Activated T-helper 17 cell treated with anti-CD3 and anti-CD28 coated beads, Interleukin-2, amount 50 U/mL, for 72 hours (primary cell): ENCODE measurements around the gene TSLP. TPM values are rescaled to one million over a fixed set of nuclear protein-coding genes. Genes with fewer than 3 reads are reported as not detected.

Source experiments
- ATAC-seq: fragments of 150-1000 bp; cut with Tn5 transposase; replicated peaks from 2 replicates; pipeline ENCODE4 v1.10.0; 2021; ENCODE audit warnings: mild to moderate bottlenecking, moderate library complexity
- H3K27ac Mint-ChIP-seq: one replicate; pipeline ENCODE4 v1.8.0; 2022; ENCODE audit warnings: mixed read lengths
- H3K27me3 Mint-ChIP-seq: one replicate; pipeline ENCODE4 v1.8.0; 2022; ENCODE audit warnings: mixed read lengths
- H3K36me3 Mint-ChIP-seq: one replicate; pipeline ENCODE4 v1.8.0; 2022; ENCODE audit warnings: low read depth, mild to moderate bottlenecking, mixed read lengths
- H3K4me1 Mint-ChIP-seq: one replicate; pipeline ENCODE4 v1.8.0; 2022; ENCODE audit warnings: mixed read lengths
- H3K4me3 Mint-ChIP-seq: one replicate; pipeline ENCODE4 v1.8.0; 2022; ENCODE audit warnings: mild to moderate bottlenecking, mixed read lengths
- H3K9me3 Mint-ChIP-seq: one replicate; pipeline ENCODE4 v1.8.0; 2022; ENCODE audit warnings: mixed read lengths
- total RNA-seq, 2 donors: library from RNA; stranded (reverse); gene quantifications; one replicate each; pipeline ENCODE4 v1.2.3, GENCODE V29; 2022

TSLP gene
- total RNA-seq, 2 donors from 2014 or later, result 0.13 to 0.24 TPM

GRCh38 chr5:111116550-111116949 is 45.0 kb downstream of the TSLP start:
- H3K27me3 Mint-ChIP-seq, result no peaks in the 10 kb centered on the region
- peaks cover 98% of the 10 kb centered on the region for H3K36me3 Mint-ChIP-seq

GRCh38 chr5:111117136-111117535 is 45.6 kb downstream of the TSLP start:
- Mint-ChIP-seq H3K27me3 (no peaks in the 10 kb centered on the region), H3K4me3 (no peak overlapping the region), H3K36me3 (peaks cover 98% of the 10 kb centered on the region), H3K9me3 (no peaks in the 10 kb centered on the region), H3K27ac (no peak overlapping the region), H3K4me1 (peaks cover 4% of the 10 kb centered on the region)
- no peak for ATAC-seq

More at GRCh38 chr5:111116550-111116949, 45.0 kb downstream of the TSLP start:
- no peak overlapping the region for H3K4me3 Mint-ChIP-seq
- H3K9me3 Mint-ChIP-seq, result no peaks in the 10 kb centered on the region
- H3K27ac Mint-ChIP-seq, result no peak overlapping the region
- peaks cover 4% of the 10 kb centered on the region for H3K4me1 Mint-ChIP-seq
- no peak for ATAC-seq

GRCh38 chr5:111119221-111119620 is 47.7 kb downstream of the TSLP start:
- H3K36me3 Mint-ChIP-seq, result peaks cover 99% of the 10 kb centered on the region
- no peaks in the 10 kb centered on the region for H3K9me3 Mint-ChIP-seq
- no peak overlapping the region for H3K27ac Mint-ChIP-seq
- H3K4me3 Mint-ChIP-seq, result no peak overlapping the region
- ATAC-seq, result no peak
- peaks cover 4% of the 10 kb centered on the region for H3K4me1 Mint-ChIP-seq
- H3K27me3 Mint-ChIP-seq, result no peaks in the 10 kb centered on the region

GRCh38 chr5:111119856-111120255 is 48.3 kb downstream of the TSLP start:
- peaks cover 98% of the 10 kb centered on the region for H3K36me3 Mint-ChIP-seq
- H3K4me3 Mint-ChIP-seq, result no peak overlapping the region

GRCh38 chr5:111120911-111121310 is 49.4 kb downstream of the TSLP start:
- no peak for ATAC-seq
- peaks cover 4% of the 10 kb centered on the region for H3K4me1 Mint-ChIP-seq
- H3K4me3 Mint-ChIP-seq, result no peak overlapping the region
- H3K27ac Mint-ChIP-seq, result no peak overlapping the region
- H3K27me3 Mint-ChIP-seq, result no peaks in the 10 kb centered on the region
- H3K9me3 Mint-ChIP-seq, result no peaks in the 10 kb centered on the region
- H3K36me3 Mint-ChIP-seq, result peaks cover 97% of the 10 kb centered on the region

More at GRCh38 chr5:111119856-111120255, 48.3 kb downstream of the TSLP start:
- Mint-ChIP-seq H3K27ac (no peak overlapping the region), H3K9me3 (no peaks in the 10 kb centered on the region), H3K27me3 (no peaks in the 10 kb centered on the region), H3K4me1 (peaks cover 4% of the 10 kb centered on the region)
- ATAC-seq, result peak; percentile 92

- Mint-ChIP-seq H3K9me3 (no peaks in the 10 kb centered on the region), H3K36me3 (peaks cover 97% of the 10 kb centered on the region), H3K27me3 (no peaks in the 10 kb centered on the region), H3K27ac (no peak overlapping the region), H3K4me1 (peaks cover 4% of the 10 kb centered on the region), H3K4me3 (no peak overlapping the region)
- ATAC-seq, result no peak
Observed at GRCh38 chr5:111121926-111122325, 50.4 kb downstream of the TSLP start.

- Mint-ChIP-seq H3K4me3 (no peak overlapping the region), H3K36me3 (peaks cover 97% of the 10 kb centered on the region), H3K9me3 (no peaks in the 10 kb centered on the region), H3K27ac (peak overlapping the region; percentile 35), H3K27me3 (no peaks in the 10 kb centered on the region), H3K4me1 (no peaks in the 10 kb centered on the region)
- no peak for ATAC-seq
Observed at GRCh38 chr5:111122398-111122797, 50.9 kb downstream of the TSLP start.

GRCh38 chr5:111124793-111125192 is 53.3 kb downstream of the TSLP start:
- H3K36me3 Mint-ChIP-seq, result peaks cover 95% of the 10 kb centered on the region
- H3K4me3 Mint-ChIP-seq, result no peak overlapping the region
- no peaks in the 10 kb centered on the region for H3K9me3 Mint-ChIP-seq
- no peaks in the 10 kb centered on the region for H3K27me3 Mint-ChIP-seq
- H3K27ac Mint-ChIP-seq, result peak overlapping the region; percentile 73
- peak; percentile 78 for ATAC-seq
- H3K4me1 Mint-ChIP-seq, result no peaks in the 10 kb centered on the region

GRCh38 chr5:111126896-111127295 is 55.4 kb downstream of the TSLP start:
- no peaks in the 10 kb centered on the region for H3K27me3 Mint-ChIP-seq
- peaks cover 77% of the 10 kb centered on the region for H3K36me3 Mint-ChIP-seq
- no peaks in the 10 kb centered on the region for H3K9me3 Mint-ChIP-seq
- H3K27ac Mint-ChIP-seq, result no peak overlapping the region
- ATAC-seq, result no peak
- no peaks in the 10 kb centered on the region for H3K4me1 Mint-ChIP-seq
- H3K4me3 Mint-ChIP-seq, result no peak overlapping the region

Other genes with a start within 250 kb of the TSLP start
- gene WDR36, start 20.6 kb downstream of the TSLP start, total RNA-seq, result 10 to 100 TPM; 34.3 to 58.7 TPM
- gene CAMK4, start 152.7 kb downstream of the TSLP start, total RNA-seq, result 10 to 100 TPM; 36.0 to 37.0 TPM